ENCODE results near the gene ANKRD37.

GRCh38 chr4:185408432-185408831, 11.8 kb downstream of the ANKRD37 start:
- TF ChIP-seq CTCF (conservative IDR thresholded peaks at IDR 0.05) (no peak), ZFX (IDR thresholded peaks at IDR 0.05) (no peak)
